K562 (cell line): ENCODE measurements around the gene FGFR4.

Experiments used
- CTCF ChIP-seq, 3 experiments: IDR thresholded peaks in 2 of 3; conservative IDR thresholded peaks in 1 of 3; 2 replicates each; pipeline ENCODE4 v1.5.1; 2011 to 2012; ENCODE audit warnings: low read length in 3 of 3, mild to moderate bottlenecking in 3 of 3, control low read depth in 2 of 3, improper control_type of control experiment in 1 of 3, inconsistent platforms in 1 of 3, low read depth in 1 of 3, mixed read lengths in 1 of 3, moderate library complexity in 1 of 3; ENCODE audit not compliant: insufficient read depth in 2 of 3
- MAFF ChIP-seq: IDR thresholded peaks from 2 replicates; pipeline ENCODE4 v1.6.1; 2012; ENCODE audit warnings: low read length, improper control_type of control experiment
- ZBTB17 ChIP-seq: fragments of 450-650 bp; formaldehyde crosslinking; IDR thresholded peaks from 2 replicates; pipeline ENCODE4 v1.4.0; 2020; ENCODE audit warnings: mild to moderate bottlenecking

DNA sequence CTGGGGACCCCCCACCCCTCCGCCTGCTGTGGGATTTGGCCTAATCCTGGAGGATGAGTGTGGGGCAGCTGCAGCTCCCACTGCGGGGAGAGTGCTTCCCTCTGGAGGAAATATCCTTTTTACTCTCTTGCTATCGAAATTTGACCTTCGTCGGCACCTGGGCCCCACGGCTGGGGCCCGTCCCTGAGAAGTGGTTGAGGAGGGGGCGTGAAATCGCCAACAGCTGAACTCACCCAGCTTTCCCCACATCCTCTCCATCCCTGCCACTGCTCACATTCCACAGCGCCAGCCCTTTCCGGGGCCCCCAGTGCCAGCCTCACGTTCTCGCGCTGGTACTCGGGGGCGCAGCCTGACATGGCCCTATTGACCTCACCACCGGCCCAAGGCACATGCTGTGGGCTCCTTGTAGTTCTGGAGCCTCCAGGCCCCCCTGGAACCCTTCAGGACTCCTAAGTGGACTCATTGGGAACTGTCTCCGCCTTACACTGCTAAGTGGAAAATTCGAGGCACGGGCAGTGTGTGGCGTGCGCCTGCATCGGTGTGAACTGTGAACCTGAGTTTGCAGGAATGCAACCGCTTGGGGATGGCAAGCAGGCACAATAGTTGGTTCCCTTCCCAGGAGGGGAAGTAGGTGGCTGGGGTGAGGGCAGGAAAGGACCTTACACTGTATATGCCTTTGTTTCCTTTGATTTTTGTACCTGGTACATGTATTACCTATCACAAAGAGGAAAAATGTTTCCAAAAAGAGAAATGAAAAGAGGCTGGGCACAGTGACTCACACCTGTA is 19.2 kb downstream of the FGFR4 start:
- TF ChIP-seq CTCF (IDR thresholded peaks at IDR 0.05 in 2 of 3, conservative IDR thresholded peaks at IDR 0.05 in 1 of 3; ENCODE audit: insufficient read depth in 2 of 3, low read depth in 1 of 3, low read length in 3 of 3) (no peak), MAFF (no peak), ZBTB17 (CRISPR knock-in tag) (no peak)
